HG03108 (cell line): ENCODE data around the gene KLHL25.

Experiments
- ATAC-seq: cut with Tn5 transposase; IDR thresholded peaks from one replicate; pipeline ENCODE4 v1.9.1; 2021; ENCODE audit warnings: moderate library complexity; ENCODE audit not compliant: unreplicated experiment

KLHL25 gene

GRCh38 chr15:85749261-85750151 is 45.2 kb downstream of the KLHL25 start:
- ATAC-seq, result no peak

- no peak for ATAC-seq
Observed at GRCh38 chr15:85748729-85749128, 46.0 kb downstream of the KLHL25 start.

- no peak for ATAC-seq
Observed at GRCh38 chr15:85748176-85748575, 46.5 kb downstream of the KLHL25 start.

- ATAC-seq, result no peak
Observed at GRCh38 chr15:85746641-85747040, 48.1 kb downstream of the KLHL25 start.

- no peak for ATAC-seq
Observed at GRCh38 chr15:85745525-85746150, 49.1 kb downstream of the KLHL25 start.

GRCh38 chr15:85745023-85745422 is 49.7 kb downstream of the KLHL25 start:
- ATAC-seq, result no peak

GRCh38 chr15:85744579-85744978 is 50.1 kb downstream of the KLHL25 start:
- ATAC-seq, result no peak

- no peak for ATAC-seq
Observed at GRCh38 chr15:85743392-85744055, 51.2 kb downstream of the KLHL25 start.

GRCh38 chr15:85742186-85742821 is 52.4 kb downstream of the KLHL25 start:
- no peak for ATAC-seq

- no peak for ATAC-seq
Observed at GRCh38 chr15:85741662-85742061, 53.1 kb downstream of the KLHL25 start.

GRCh38 chr15:85741021-85741421 is 53.7 kb downstream of the KLHL25 start:
- no peak for ATAC-seq

GRCh38 chr15:85737061-85737460 is 57.7 kb downstream of the KLHL25 start:
- ATAC-seq, result no peak

GRCh38 chr15:85733416-85733815 is 61.3 kb downstream of the KLHL25 start:
- ATAC-seq, result no peak

GRCh38 chr15:85730001-85730820 is 64.5 kb downstream of the KLHL25 start:
- no peak for ATAC-seq

- no peak for ATAC-seq
Observed at GRCh38 chr15:85727068-85727467, 67.7 kb downstream of the KLHL25 start.

GRCh38 chr15:85726454-85726853 is 68.3 kb downstream of the KLHL25 start:
- ATAC-seq, result no peak

GRCh38 chr15:85725564-85725963 is 69.2 kb downstream of the KLHL25 start:
- no peak for ATAC-seq

- ATAC-seq, result no peak
Observed at GRCh38 chr15:85725019-85725418, 69.7 kb downstream of the KLHL25 start.

- no peak for ATAC-seq
Observed at GRCh38 chr15:85723960-85724945, 70.5 kb downstream of the KLHL25 start.
